GM12873 (cell line): Measurements from ENCODE around the gene FAM193B.

Experiments used
- CTCF ChIP-seq: IDR thresholded peaks from 2 replicates; pipeline ENCODE4 v1.5.1; 2012; ENCODE audit warnings: low read depth, mild to moderate bottlenecking, moderate library complexity, low read length, control low read depth; ENCODE audit not compliant: insufficient read depth; ENCODE audit errors: missing control alignments

The FAM193B gene

GRCh38 chr5:177531209-177531940 lies 23.0 kb downstream of the FAM193B start:
- TF ChIP-seq CTCF: no peak

GRCh38 chr5:177530638-177531037 lies 23.7 kb downstream of the FAM193B start:
- TF ChIP-seq CTCF: no peak

GRCh38 chr5:177529247-177530203 lies 24.8 kb downstream of the FAM193B start:
- no peak for TF ChIP-seq CTCF

DNA sequence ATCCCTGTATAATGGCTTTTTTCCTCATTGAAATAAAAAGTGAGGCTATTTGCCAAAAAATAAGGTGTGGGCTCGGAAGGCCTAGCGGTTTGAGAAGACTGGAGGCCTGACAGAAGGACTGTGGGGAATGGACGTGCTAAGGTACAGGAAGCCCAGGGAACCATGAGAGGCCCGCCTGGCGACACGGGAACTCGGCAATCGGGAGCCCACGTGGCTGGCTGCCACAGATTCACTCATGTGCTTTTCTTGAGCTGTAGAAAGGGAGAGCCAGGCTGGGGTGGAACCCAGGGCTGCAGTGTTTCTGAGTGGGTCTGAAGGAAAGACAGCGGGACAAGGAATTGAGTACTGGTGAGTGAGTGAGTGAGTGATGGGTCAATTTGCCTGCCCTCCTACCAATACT lies 25.7 kb downstream of the FAM193B start:
- TF ChIP-seq CTCF: no peak

DNA sequence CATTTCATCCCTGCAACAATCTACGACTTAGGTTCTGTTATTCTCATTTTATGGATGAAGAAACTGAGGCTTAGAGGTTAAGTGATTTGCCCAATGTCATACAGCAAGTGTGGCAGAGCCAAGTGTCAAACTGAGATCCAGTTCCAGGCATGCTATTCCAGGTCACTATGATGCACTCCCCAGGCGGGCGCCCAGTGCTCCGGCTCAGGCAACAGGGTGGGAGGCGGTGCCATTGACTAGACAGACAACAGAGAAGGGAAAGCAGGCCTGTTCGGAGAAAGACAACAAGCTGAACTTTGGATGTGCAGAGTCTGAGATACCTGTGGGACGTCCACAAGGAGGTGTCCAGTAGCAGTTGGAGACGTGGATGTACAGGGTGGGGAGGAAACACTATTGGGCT lies 26.8 kb downstream of the FAM193B start:
- no peak for TF ChIP-seq CTCF

DNA sequence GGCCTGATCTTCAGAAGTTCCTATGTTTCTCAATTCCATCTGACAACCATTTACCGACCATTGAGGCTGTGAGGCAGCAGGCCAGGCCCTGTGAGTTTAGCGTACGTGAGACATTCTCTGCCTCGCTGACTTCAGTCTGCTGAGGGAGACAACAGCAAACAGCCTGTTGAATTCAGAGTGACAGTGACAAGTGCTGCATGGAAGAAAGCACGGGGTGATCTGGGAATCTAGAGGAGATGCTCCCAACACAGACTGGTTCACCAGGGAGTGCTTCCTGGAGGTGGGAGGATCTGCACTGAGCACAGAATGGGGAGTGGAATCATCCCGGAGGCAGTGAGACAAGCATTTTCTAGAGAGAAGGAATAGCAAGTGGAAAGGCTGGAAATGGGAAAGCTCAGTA lies 27.6 kb downstream of the FAM193B start:
- TF ChIP-seq CTCF: no peak

GRCh38 chr5:177526191-177526590 lies 28.2 kb downstream of the FAM193B start:
- TF ChIP-seq CTCF: no peak
